Mesothelial cell of epicardium (in vitro differentiated cells): ENCODE data around the gene SELENOS. TPM values are rescaled to one million over a fixed set of nuclear protein-coding genes. Genes with fewer than 3 reads are reported as not detected.

Experiments used
- DNase-seq, 2 experiments: peaks; one replicate each; pipeline ENCODE4 v3.0.0; 2021; ENCODE audit warnings: low spot score in 2 of 2; ENCODE audit not compliant: unreplicated experiment in 2 of 2
- H3K27ac Mint-ChIP-seq: 2 replicates; pipeline ENCODE4 v1.8.0; 2021; ENCODE audit warnings: mixed read lengths
- H3K27me3 Mint-ChIP-seq: 2 replicates; pipeline ENCODE4 v1.8.0; 2021; ENCODE audit warnings: low read depth, mixed read lengths
- H3K36me3 Mint-ChIP-seq: 2 replicates; pipeline ENCODE4 v1.8.0; 2021; ENCODE audit warnings: mixed read lengths
- H3K4me1 Mint-ChIP-seq: 2 replicates; pipeline ENCODE4 v1.8.0; 2021; ENCODE audit warnings: mixed read lengths
- H3K4me3 Mint-ChIP-seq: 2 replicates; pipeline ENCODE4 v1.8.0; 2021; ENCODE audit warnings: mild to moderate bottlenecking, moderate library complexity, mixed read lengths
- H3K9me3 Mint-ChIP-seq: 2 replicates; pipeline ENCODE4 v1.8.0; 2021; ENCODE audit warnings: mixed read lengths
- total RNA-seq: library from RNA; stranded (reverse); gene quantifications from 3 replicates; pipeline ENCODE4 v1.2.1, GENCODE V29; 2021
- TF ChIP-seq, protein P1 (sequence below): fragments of 200-600 bp; sonication (generic); IDR thresholded peaks from one replicate; pipeline ENCODE4 v1.5.0; 2021; ENCODE audit warnings: antibody characterized with exemption; ENCODE audit not compliant: unreplicated experiment

Gene SELENOS
- total RNA-seq, 1 donor from 2014 or later: 38.1 TPM

DNA sequence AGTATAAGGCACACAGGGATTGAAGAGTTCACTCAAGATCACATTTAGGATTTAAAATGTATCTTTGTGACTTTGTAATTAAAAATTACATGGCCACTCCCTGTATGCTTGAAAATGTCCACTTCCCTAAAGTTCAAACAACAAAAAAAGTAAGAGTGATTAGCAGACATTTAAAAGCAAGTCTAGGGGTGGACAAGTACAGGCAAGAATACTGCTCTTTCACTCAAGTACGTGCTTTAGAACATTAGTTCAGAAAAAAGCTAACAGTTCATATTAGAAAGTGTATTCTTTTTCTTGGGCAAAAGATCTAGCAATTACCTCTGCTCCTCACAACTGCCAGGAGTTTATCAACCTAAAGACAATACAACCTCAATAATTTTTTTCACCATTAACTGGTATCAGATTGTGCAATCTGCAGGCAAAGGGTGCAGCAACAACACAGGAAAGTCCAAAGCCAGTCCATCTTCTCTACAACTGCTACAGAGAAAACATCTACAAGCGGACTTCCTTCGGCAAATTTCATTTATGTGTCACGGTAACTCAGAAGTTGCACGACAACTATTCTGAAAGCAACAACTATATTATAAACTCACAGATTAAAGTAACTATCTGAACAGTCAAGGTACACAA, 43.5 kb downstream of the SELENOS start:
- peaks cover 45% of the 10 kb centered on the region for H3K36me3 Mint-ChIP-seq
- TF ChIP-seq, protein P1, sequence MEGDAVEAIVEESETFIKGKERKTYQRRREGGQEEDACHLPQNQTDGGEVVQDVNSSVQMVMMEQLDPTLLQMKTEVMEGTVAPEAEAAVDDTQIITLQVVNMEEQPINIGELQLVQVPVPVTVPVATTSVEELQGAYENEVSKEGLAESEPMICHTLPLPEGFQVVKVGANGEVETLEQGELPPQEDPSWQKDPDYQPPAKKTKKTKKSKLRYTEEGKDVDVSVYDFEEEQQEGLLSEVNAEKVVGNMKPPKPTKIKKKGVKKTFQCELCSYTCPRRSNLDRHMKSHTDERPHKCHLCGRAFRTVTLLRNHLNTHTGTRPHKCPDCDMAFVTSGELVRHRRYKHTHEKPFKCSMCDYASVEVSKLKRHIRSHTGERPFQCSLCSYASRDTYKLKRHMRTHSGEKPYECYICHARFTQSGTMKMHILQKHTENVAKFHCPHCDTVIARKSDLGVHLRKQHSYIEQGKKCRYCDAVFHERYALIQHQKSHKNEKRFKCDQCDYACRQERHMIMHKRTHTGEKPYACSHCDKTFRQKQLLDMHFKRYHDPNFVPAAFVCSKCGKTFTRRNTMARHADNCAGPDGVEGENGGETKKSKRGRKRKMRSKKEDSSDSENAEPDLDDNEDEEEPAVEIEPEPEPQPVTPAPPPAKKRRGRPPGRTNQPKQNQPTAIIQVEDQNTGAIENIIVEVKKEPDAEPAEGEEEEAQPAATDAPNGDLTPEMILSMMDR: no peak
- peak overlapping the region; percentile 45 for H3K27ac Mint-ChIP-seq
- H3K4me1 Mint-ChIP-seq: peaks cover 27% of the 10 kb centered on the region
- DNase-seq: no peak
- no peaks in the 10 kb centered on the region for H3K27me3 Mint-ChIP-seq
- H3K4me3 Mint-ChIP-seq: no peak overlapping the region
- H3K9me3 Mint-ChIP-seq: peaks cover 7% of the 10 kb centered on the region

DNA sequence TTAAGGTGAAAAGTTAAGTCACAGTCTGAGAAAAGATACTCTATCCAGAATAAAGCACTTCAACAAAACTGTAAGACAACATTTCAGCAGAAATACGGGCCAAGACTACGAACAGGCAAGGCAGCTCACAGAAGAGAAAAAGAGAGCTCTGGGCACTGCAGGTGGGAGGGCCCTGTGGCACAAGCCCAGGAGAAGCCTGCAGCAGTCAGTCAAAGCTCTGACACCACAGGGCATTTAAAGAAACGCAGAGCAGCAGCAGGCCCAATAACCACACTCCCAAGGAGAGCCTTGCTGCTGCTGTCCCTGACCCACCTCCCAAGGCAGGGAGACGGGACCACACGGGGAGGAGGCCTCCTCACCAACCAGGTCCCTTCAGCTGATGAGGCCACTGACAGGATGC, 44.6 kb downstream of the SELENOS start:
- Mint-ChIP-seq H3K4me3 (no peak overlapping the region), H3K4me1 (peaks cover 27% of the 10 kb centered on the region)
- DNase-seq: no peak

DNA sequence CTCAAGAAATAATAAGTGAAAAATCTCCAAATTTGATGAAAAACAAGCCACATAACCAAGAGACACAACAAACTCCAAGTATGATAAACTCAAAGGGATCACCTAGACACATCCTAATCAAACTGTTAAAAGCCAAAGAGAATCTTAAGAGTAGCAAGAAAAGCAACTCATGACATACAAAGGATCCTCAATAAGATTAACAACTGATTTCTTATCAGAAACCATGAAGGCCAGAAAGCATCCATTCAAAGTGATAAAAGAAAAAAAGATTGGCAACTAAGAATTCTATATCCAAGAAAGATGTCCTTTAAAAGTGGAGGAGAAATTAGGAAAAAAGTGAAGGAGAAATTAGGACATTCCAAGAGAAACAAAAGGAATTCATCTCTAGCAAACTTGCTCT, 49.0 kb downstream of the SELENOS start:
- TF ChIP-seq, protein P1: no peak
- no peak for DNase-seq
- H3K27ac Mint-ChIP-seq: no peak overlapping the region
- H3K9me3 Mint-ChIP-seq: peaks cover 24% of the 10 kb centered on the region
- no peaks in the 10 kb centered on the region for H3K27me3 Mint-ChIP-seq
- peaks cover 13% of the 10 kb centered on the region for H3K4me1 Mint-ChIP-seq
- H3K4me3 Mint-ChIP-seq: no peak overlapping the region
- peaks cover 50% of the 10 kb centered on the region for H3K36me3 Mint-ChIP-seq

More for the DNA sequence above, 44.6 kb downstream of the SELENOS start:
- peaks cover 55% of the 10 kb centered on the region for H3K36me3 Mint-ChIP-seq
- peaks cover 18% of the 10 kb centered on the region for H3K9me3 Mint-ChIP-seq
- TF ChIP-seq, protein P1: no peak
- H3K27me3 Mint-ChIP-seq: no peaks in the 10 kb centered on the region
- peak overlapping the region; percentile 2 for H3K27ac Mint-ChIP-seq

DNA sequence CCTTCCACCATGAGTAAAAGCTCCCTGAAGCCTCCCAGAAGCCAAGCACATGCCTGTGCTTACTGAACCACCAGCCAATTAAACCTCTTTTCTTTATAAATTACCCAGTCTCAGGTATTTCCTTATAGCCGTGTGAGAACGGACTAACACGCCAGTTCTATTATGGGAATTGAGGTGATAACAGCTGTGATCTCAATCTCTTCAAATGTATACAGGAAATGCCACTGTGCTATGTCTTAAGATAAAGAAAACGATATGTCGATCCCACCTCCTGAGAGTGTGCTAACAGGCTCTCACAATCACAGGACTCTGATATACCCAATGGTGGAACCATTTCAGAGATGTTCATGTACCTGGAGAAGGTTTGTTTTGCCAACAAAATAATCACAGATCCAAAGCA, 51.6 kb downstream of the SELENOS start:
- Mint-ChIP-seq H3K9me3 (peaks cover 24% of the 10 kb centered on the region), H3K36me3 (peaks cover 42% of the 10 kb centered on the region), H3K4me1 (peaks cover 16% of the 10 kb centered on the region), H3K4me3 (no peak overlapping the region), H3K27me3 (no peaks in the 10 kb centered on the region), H3K27ac (peak overlapping the region; percentile 23)
- TF ChIP-seq, protein P1: no peak
- no peak for DNase-seq

Other genes with a start within 250 kb of the SELENOS start
- gene CHSY1, start 25.4 kb downstream of the SELENOS start, total RNA-seq: 65.1 to 71.6 TPM (median 69.3 TPM) in 3 replicates
- 82.2 to 86.2 TPM (median 82.8 TPM) in 3 replicates for gene SNRPA1, start 17.8 kb upstream of the SELENOS start, total RNA-seq
- gene PCSK6, start 212.2 kb upstream of the SELENOS start, total RNA-seq: 3.7 to 4.5 TPM (median 3.7 TPM) in 3 replicates